Measurements from ENCODE around the gene NAT16.

NAT16 gene

GRCh38 chr7:101153969-101154692, 26.0 kb downstream of the NAT16 start, which contains the start of gene AP1S1:
Gene AP1S1 (plus strand): TSS chr7:101154476. CDS start chr7:101154515, 39 bp downstream.
- POLR2A ChIA-PET: no interaction called here
- DNase-seq: peak; percentile 87 to 90 (median 89)
- CTCF ChIA-PET: interaction anchor here (1.2 to 2.7 kb wide), 3 partner anchors 10 to 60 kb away, joined by 6 to 14 read pairs (median 10); no protein-coding TSS in a partner anchor
- Histone ChIP-seq H3K4me1 (ENCODE audit: control extremely low read depth in 1 of 4, control insufficient read depth in 4 of 4, insufficient read depth in 4 of 4, low read length in 3 of 4) (peaks cover 0 to 11% (median 8%) of the 10 kb centered on the region in 4 experiments), H3K27ac (ENCODE audit: insufficient read depth in 1 of 2, low read depth in 1 of 2, low read length in 2 of 2, poor library complexity in 1 of 2, severe bottlenecking in 2 of 2) (peak within 1 kb of the TSS in 1 of 2 experiments; percentile 25), H3K27me3 (replicated peaks in 2 of 5; ENCODE audit: control insufficient read depth in 4 of 5, insufficient read depth in 5 of 5, low read length in 4 of 5) (peaks cover 0 to 9% (median 2%) of the 10 kb centered on the region in 5 experiments), H3K4me3 (ENCODE audit: control insufficient read depth in 1 of 7, extremely low read depth in 1 of 7, insufficient read depth in 4 of 7, low read depth in 2 of 7, low read length in 6 of 7) (peak within 1 kb of the TSS; percentile 41 to 80 (median 66)), H3K9me3 (ENCODE audit: control extremely low read depth in 1 of 5, control insufficient read depth in 4 of 5, insufficient read depth in 2 of 5, low read depth in 1 of 5, low read length in 4 of 5) (no peaks in the 10 kb centered on the region), H3K36me3 (ENCODE audit: control insufficient read depth in 4 of 4, insufficient read depth in 4 of 4, low read length in 3 of 4) (peaks cover 0 to 6% (median 2%) of the 10 kb centered on the region in 4 experiments)
- 5% methylated on average over 29 of the region's 51 CpGs for WGBS (ENCODE audit: insufficient coverage)

- no peak for DNase-seq
- H3K4me3 ChIP-seq (ENCODE audit: control insufficient read depth in 1 of 7, extremely low read depth in 1 of 7, insufficient read depth in 4 of 7, low read depth in 2 of 7, low read length in 6 of 7): no peak overlapping the region
- no peak overlapping the region for H3K27ac ChIP-seq (ENCODE audit: insufficient read depth in 1 of 2, low read depth in 1 of 2, low read length in 2 of 2, poor library complexity in 1 of 2, severe bottlenecking in 2 of 2)
- ChIA-PET CTCF (interaction anchor here (0.7 to 2.7 kb wide), 3 partner anchors 8 to 14 kb away, joined by 3 to 14 read pairs (median 10); no protein-coding TSS in a partner anchor), POLR2A (interaction anchor here (0.6 kb wide), 1 partner anchor 33 kb away, joined by 3 read pairs; no protein-coding TSS in a partner anchor)
- H3K9me3 ChIP-seq (ENCODE audit: control extremely low read depth in 1 of 5, control insufficient read depth in 4 of 5, insufficient read depth in 2 of 5, low read depth in 1 of 5, low read length in 4 of 5): no peaks in the 10 kb centered on the region
- no CpG with 5 or more reads among the region's 2 CpGs for WGBS (ENCODE audit: insufficient coverage)
- H3K4me1 ChIP-seq (ENCODE audit: control extremely low read depth in 1 of 4, control insufficient read depth in 4 of 4, insufficient read depth in 4 of 4, low read length in 3 of 4): peaks cover 0 to 11% (median 8%) of the 10 kb centered on the region in 4 experiments
- H3K36me3 ChIP-seq (ENCODE audit: control insufficient read depth in 4 of 4, insufficient read depth in 4 of 4, low read length in 3 of 4): no peaks in the 10 kb centered on the region
- H3K27me3 ChIP-seq (replicated peaks in 2 of 5; ENCODE audit: control insufficient read depth in 4 of 5, insufficient read depth in 5 of 5, low read length in 4 of 5): peaks cover 2 to 12% (median 3%) of the 10 kb centered on the region in 5 experiments
Observed at GRCh38 chr7:101151908-101152651, 28.0 kb downstream of the NAT16 start.

- ChIA-PET POLR2A (no interaction called here), CTCF (interaction anchor here (0.7 to 5.3 kb wide), 13 partner anchors 12 to 141 kb away, joined by 3 to 47 read pairs (median 4); partner anchors contain the start of genes SERPINE1 and VGF)
- no peaks in the 10 kb centered on the region for H3K9me3 ChIP-seq (ENCODE audit: control extremely low read depth in 1 of 5, control insufficient read depth in 4 of 5, insufficient read depth in 2 of 5, low read depth in 1 of 5, low read length in 4 of 5)
- peaks cover 0 to 10% (median 0%) of the 10 kb centered on the region in 5 experiments for H3K27me3 ChIP-seq (replicated peaks in 2 of 5; ENCODE audit: control insufficient read depth in 4 of 5, insufficient read depth in 5 of 5, low read length in 4 of 5)
- peaks cover 0 to 15% (median 0%) of the 10 kb centered on the region in 4 experiments for H3K36me3 ChIP-seq (ENCODE audit: control insufficient read depth in 4 of 4, insufficient read depth in 4 of 4, low read length in 3 of 4)
- 95% methylated on average over 4 of the region's 4 CpGs for WGBS (ENCODE audit: insufficient coverage)
- H3K4me3 ChIP-seq (ENCODE audit: control insufficient read depth in 1 of 7, extremely low read depth in 1 of 7, insufficient read depth in 4 of 7, low read depth in 2 of 7, low read length in 6 of 7): no peak overlapping the region
- H3K4me1 ChIP-seq (ENCODE audit: control extremely low read depth in 1 of 4, control insufficient read depth in 4 of 4, insufficient read depth in 4 of 4, low read length in 3 of 4): peaks cover 0 to 32% (median 23%) of the 10 kb centered on the region in 4 experiments
- H3K27ac ChIP-seq (ENCODE audit: insufficient read depth in 1 of 2, low read depth in 1 of 2, low read length in 2 of 2, poor library complexity in 1 of 2, severe bottlenecking in 2 of 2): no peak overlapping the region
- no peak for DNase-seq
Observed at GRCh38 chr7:101140746-101141382, 39.2 kb downstream of the NAT16 start.

- ChIA-PET POLR2A (no interaction called here), CTCF (interaction anchor here (0.7 to 5.3 kb wide), 10 partner anchors 12 to 142 kb away, joined by 3 to 47 read pairs (median 4); partner anchors contain the start of gene SERPINE1)
- 33% methylated on average over 1 of the region's 3 CpGs for WGBS (ENCODE audit: insufficient coverage)
Observed at GRCh38 chr7:101140339-101140699, 39.8 kb downstream of the NAT16 start.

GRCh38 chr7:101138213-101138870, 41.8 kb downstream of the NAT16 start:
- CTCF ChIA-PET: interaction anchor here (0.6 to 2.8 kb wide), 12 partner anchors 10 to 1616 kb away, joined by 3 to 10 read pairs (median 4); partner anchors contain the start of gene SERPINE1
- no peaks in the 10 kb centered on the region for H3K9me3 ChIP-seq (ENCODE audit: control extremely low read depth in 1 of 5, control insufficient read depth in 4 of 5, insufficient read depth in 2 of 5, low read depth in 1 of 5, low read length in 4 of 5)
- H3K27ac ChIP-seq (ENCODE audit: insufficient read depth in 1 of 2, low read depth in 1 of 2, low read length in 2 of 2, poor library complexity in 1 of 2, severe bottlenecking in 2 of 2): peak overlapping the region; percentile 61 to 84
- peak overlapping the region in 4 of 7 experiments; percentile 26 to 69 (median 55) for H3K4me3 ChIP-seq (ENCODE audit: control insufficient read depth in 1 of 7, extremely low read depth in 1 of 7, insufficient read depth in 4 of 7, low read depth in 2 of 7, low read length in 6 of 7)
- peaks cover 0 to 27% (median 1%) of the 10 kb centered on the region in 4 experiments for H3K36me3 ChIP-seq (ENCODE audit: control insufficient read depth in 4 of 4, insufficient read depth in 4 of 4, low read length in 3 of 4)
- peak; percentile 98 to 99 (median 99) for DNase-seq
- peaks cover 0 to 15% (median 2%) of the 10 kb centered on the region in 5 experiments for H3K27me3 ChIP-seq (replicated peaks in 2 of 5; ENCODE audit: control insufficient read depth in 4 of 5, insufficient read depth in 5 of 5, low read length in 4 of 5)
- peaks cover 0 to 44% (median 21%) of the 10 kb centered on the region in 4 experiments for H3K4me1 ChIP-seq (ENCODE audit: control extremely low read depth in 1 of 4, control insufficient read depth in 4 of 4, insufficient read depth in 4 of 4, low read length in 3 of 4)
- WGBS (ENCODE audit: insufficient coverage): 0% methylated on average over 7 of the region's 16 CpGs
- POLR2A ChIA-PET: interaction anchor here (0.5 to 1.9 kb wide), 5 partner anchors 11 to 53 kb away, joined by 3 to 6 read pairs (median 4); partner anchors contain the start of genes SERPINE1 and TRIM56

More at GRCh38 chr7:101140339-101140699, 39.8 kb downstream of the NAT16 start:
- DNase-seq: no peak
- H3K4me1 ChIP-seq (ENCODE audit: control extremely low read depth in 1 of 4, control insufficient read depth in 4 of 4, insufficient read depth in 4 of 4, low read length in 3 of 4): peaks cover 0 to 35% (median 25%) of the 10 kb centered on the region in 4 experiments
- peaks cover 0 to 20% (median 0%) of the 10 kb centered on the region in 4 experiments for H3K36me3 ChIP-seq (ENCODE audit: control insufficient read depth in 4 of 4, insufficient read depth in 4 of 4, low read length in 3 of 4)
- no peaks in the 10 kb centered on the region for H3K9me3 ChIP-seq (ENCODE audit: control extremely low read depth in 1 of 5, control insufficient read depth in 4 of 5, insufficient read depth in 2 of 5, low read depth in 1 of 5, low read length in 4 of 5)
- peaks cover 0 to 15% (median 0%) of the 10 kb centered on the region in 5 experiments for H3K27me3 ChIP-seq (replicated peaks in 2 of 5; ENCODE audit: control insufficient read depth in 4 of 5, insufficient read depth in 5 of 5, low read length in 4 of 5)
- no peak overlapping the region for H3K4me3 ChIP-seq (ENCODE audit: control insufficient read depth in 1 of 7, extremely low read depth in 1 of 7, insufficient read depth in 4 of 7, low read depth in 2 of 7, low read length in 6 of 7)
- no peak overlapping the region for H3K27ac ChIP-seq (ENCODE audit: insufficient read depth in 1 of 2, low read depth in 1 of 2, low read length in 2 of 2, poor library complexity in 1 of 2, severe bottlenecking in 2 of 2)

Data from common myeloid progenitor, CD34-positive (primary cell).